Stimulated activated CD8-positive, alpha-beta memory T cell treated with anti-CD3 and anti-CD28 coated beads, Interleukin-7, amount 100 ng/mL, for 4 hours (primary cell): ENCODE measurements around the gene VSIG10L.

Source experiments
- DNase-seq, 2 donors: peaks; one replicate each; pipeline ENCODE4 v3.0.0-alpha.2; 2020; ENCODE audit warnings: low read depth in 2 of 2

The VSIG10L gene

DNA sequence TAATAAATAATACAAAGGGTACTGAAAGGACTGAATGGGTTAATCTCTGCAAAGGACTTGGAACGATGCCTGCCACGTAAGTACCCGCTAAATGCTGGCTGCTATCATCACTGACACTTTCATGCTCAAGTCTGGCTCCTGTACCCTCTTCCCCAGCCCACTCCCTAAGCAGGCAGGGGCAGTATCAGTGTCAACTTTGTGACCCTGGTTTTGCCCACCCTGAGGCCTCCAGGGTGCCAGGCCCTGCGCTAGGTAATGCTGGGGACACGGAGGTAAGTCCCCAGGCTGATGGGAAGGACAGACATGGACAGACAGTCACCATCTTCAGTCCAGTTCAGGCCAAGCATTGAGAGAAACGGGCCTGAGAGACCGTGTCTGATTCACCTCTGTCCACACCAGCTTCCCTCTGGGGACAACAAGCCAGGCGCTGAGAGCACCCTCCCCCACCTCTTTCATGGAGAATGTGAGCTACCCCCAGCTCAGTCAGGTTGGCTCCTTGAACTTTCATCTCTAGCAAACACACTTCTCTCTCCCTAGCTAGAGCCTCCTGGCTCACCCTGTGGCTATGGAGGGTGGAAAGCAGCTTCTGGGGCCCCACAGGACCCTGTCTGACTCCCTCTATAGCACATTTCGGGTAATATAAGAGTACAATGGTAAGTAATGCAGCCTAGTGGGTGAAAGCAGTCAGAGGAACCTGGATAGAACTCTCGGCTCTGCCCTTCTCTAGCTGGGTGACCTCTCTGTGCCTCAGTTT is 23.4 kb upstream of the VSIG10L start:
- no peak for DNase-seq

DNA sequence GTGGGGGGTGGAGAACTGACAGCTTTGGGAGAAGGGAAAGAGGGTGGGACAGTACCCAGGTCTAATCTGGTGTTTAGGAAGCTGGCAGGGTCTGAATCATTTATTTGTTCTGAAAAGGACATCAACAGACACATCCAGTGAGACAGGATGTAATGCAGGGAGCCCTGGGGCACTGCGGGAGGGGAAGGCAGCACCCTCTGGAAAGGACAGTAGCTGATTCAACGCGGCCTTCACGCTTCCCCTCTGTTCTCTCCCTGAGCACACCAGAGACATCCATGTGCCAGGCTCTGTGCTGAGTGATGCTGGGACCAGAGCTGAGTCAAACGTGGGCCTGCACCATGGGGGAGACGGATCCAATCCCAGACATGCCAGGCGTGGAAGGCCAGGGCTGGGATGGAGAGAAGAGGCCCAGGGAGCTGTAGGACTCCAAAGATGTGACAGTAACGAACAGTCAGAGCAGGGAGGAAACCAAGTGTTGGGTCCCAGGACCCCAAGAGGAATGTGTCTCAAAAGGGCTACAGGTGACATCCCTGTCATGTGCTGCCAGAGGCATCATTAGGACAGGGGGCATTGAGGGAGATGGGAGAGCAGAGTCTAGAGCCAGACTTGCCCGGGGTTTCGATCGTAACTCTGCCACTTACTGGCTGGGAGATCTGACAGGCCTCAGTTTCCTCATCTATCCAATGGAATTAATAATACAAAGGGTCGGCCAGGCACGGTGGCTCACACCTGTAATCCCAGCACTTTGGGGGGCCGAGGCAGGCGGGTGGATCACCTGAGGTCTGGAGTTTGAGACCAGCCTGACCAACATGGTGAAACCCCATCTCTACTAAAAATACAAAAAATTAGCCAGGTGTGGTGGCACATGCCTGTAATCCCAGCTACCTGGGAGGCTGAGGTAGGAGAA is 22.5 kb upstream of the VSIG10L start:
- DNase-seq: no peak

GRCh38 chr19:51361239-51361638 is 19.3 kb upstream of the VSIG10L start:
- no peak for DNase-seq

DNA sequence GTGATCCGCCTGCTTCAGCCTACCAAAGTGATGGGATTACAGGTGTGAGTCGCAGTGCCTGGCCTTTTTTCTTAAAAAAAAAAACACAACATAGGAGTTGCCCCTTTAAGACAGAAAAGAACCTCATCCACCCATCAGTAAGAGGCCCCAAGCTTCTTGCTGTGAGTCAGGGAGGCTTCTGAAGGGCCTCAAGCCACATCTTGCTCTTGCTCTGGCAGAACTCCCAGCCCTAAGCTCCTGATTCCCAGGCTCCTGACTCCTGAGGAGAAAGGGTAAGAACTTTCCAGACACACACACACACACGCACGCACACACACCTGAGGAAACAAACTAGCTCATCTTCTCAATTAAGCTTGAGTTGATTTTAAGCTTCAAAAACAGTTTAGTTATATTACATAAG is 17.4 kb upstream of the VSIG10L start:
- DNase-seq: no peak

DNA sequence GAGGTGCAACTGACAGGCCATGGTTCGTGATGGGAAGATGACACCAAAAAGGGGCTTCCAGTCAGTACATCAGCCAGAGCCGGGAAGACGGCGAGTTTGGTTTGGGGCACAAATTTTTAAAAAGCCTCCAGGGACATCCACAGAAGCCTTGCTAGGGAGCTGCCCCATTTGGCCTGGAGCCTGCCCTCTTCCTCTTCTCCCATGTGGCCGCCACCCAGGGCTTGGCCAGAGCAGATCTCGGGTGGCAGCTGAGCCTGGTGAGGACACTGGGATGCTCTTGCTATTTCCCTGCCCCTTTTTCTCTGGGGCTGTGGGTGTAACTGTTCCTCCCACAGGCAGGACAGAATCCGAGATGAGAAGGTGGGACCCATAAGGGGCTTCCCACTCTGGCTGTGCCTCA is 16.0 kb upstream of the VSIG10L start:
- no peak for DNase-seq

DNA sequence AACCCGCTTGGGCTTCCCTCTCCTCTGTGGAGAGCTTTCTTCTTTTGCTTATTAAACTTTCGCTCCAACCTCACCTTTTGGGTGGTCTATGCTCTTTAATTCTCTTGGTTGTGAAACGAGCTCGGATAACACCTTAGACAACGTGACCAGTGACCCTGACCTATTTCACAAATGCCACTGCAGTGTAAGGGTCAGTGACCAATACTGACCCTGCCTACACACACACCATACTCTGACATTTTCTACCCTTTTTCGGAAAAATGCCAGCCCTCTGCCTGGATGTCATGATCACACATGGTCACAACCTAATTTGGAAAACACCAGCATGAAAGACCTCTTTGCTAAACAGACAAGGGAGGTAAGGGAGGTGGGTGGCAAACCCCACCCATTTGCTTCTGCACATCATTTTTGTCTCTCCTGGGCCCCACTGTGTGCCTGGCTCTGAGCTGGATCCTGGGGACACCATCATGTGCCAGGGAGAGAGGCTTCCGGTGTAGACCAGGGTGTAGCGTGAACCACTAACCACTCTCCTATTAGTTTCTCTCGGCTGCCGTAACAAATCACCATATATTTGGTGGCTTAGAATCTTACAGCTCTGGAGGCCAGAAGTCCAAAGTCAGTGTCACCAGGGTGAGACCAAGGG is 14.3 kb upstream of the VSIG10L start:
- DNase-seq: no peak

GRCh38 chr19:51354742-51355148 is 12.8 kb upstream of the VSIG10L start:
- DNase-seq: no peak

GRCh38 chr19:51354103-51354741 is 12.3 kb upstream of the VSIG10L start:
- DNase-seq: no peak

DNA sequence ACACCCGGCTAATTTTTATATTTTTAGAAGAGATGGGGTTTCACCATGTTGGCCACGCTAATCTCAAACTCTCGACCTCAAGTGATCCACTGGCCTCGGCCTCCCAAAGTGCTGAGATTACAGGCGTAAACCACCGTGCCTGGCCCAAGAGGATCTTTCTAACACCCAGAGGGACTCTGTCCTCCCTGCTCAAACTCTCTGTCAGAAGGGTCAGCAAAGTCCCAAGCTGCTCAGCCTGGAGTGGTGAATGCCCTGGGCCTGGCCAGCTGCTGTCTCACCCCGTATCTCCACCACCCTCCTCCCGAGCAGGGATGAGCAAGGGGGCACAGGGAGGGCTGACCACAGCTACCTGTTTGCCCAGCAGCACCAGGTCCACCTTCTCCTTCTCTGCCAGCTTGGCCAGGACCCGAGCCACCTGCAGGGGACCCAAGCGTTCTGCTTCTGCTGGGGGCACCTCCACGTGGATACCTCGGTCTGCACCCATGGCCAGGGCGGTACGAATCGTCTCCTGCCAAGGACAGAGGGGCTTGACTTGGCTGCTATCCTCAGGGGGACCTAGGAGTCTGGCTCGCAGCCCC is 10.9 kb upstream of the VSIG10L start:
- DNase-seq: no peak

GRCh38 chr19:51351266-51351990 is 9.5 kb upstream of the VSIG10L start:
- DNase-seq: no peak

DNA sequence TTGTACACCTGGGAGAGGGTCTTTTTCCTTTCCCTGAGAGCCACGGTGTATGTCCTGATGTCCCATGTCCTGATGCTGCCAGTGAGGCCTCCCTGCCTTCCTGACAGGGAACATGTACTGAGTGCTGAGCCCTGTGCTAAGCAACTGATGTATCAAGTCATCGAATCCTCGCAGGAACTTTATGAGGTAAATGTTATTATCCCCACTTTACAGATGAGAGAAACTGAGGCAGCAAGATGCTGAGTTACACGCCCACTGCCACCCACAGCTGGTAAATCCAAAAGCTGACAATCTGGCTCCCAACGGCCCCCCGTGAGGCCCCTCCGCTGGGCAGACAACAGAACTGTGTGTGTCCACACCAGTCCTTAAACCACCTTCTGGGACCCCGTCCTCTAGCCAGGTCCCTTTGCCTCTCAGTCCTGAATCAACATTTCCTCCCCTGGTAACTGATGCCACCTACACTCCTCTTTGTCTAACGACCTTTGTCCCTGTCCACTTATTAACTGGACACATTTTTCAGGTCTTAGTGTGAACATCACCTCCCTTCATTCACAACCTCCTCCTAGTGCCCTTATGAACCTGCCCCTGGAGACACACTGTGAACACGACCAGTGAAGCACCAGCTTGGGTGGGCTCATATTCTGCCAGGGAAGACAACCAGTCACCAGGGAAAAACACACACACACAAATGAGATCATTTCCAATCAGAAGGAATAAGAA is 5.4 kb upstream of the VSIG10L start:
- no peak for DNase-seq

- DNase-seq: no peak
Observed at GRCh38 chr19:51346742-51347141, 4.8 kb upstream of the VSIG10L start.

GRCh38 chr19:51345076-51345620 is 3.2 kb upstream of the VSIG10L start:
- DNase-seq: no peak

DNA sequence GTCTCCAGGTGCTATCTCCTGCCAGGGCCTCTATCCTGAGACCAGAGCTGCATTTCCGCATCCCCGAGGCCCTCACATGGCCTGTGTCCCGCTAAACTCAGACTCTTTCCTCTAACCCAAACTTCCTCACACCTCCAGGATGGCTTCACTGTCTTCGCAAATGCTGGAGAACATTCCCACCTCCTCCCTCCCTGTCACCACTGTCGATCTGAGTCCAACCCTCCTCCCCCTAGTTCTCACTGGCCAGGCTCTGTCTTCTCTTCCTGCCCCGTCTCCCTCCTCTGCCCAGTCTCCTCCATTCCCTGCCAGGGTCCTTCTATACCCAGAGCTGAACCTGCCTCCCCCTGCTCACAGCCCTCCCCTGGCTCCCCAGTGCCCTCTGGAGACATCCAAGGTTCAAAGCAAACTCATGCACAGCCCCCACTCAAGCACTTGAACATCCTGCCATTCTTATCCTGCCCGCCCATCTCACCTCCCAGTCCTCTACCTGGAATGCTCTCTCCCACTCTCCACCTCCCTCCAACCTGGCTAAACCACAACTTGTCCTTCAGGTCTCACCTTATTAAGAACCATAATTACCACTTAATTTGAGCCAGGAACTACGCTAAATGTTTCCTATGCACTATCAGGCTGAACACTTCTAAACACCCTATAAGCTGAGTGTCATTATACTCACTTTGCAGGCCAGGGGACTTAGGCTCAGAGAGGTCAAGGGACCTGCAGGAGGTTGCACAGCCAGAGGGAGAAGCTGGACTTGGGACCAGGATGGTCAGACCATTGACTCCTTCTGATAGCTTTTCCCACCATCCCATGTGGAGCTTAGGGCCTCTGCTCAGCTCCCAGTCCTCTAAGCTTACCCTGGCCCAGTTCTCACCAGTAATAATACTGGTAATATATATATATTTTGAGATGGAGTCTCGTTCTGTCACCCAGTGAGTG is 961 bp upstream of the VSIG10L start:
- no peak for DNase-seq

GRCh38 chr19:51341066-51341465 is 873 bp downstream of the VSIG10L start:
- no peak for DNase-seq

DNA sequence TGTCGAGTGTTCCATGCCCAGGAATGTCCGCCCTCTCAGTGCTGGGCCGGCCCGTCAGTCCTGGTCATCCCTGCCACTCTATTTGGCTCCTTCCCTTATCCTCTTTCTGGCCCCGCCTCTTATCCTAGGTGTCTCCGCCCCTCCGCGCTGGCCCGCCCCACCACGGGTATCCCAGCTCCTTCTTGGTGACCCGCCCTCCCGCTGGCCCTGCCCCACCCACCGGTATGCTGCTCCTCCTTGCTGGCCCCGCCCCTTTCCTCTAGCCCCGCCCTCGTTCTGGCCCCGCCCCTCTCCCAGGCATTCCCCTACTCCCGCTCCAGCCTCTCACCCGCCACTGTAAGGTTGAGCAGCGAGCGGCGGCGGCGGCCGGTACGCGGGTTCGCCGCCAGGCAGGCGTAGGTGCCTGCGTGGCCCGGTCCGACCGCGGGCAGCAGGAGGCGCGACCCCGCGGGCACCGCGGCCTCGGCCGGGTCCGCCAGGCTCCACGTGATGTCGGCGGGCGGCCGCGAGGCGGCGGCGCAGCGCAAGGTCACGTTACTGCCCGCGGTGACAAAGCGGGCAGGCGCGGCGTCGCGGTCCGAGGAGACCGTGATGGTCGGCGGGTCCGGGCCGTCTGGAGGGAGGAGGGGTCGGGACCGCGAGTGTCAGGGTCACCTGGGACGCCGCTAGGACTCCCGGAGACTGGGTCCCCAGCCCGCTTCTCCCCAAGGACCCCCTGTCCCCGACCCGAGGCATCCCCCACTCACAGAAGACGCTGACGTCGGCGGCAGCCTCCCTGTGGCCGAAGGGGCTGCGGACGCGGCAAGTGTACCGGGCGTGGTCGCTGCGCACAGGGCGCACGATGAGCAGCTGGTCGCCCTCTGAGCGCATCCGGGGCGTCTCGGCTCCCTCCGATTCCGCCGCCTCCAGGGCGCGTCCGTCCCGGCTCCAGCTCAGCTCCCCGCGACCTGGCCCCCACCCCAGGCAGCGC is 2.0 kb downstream of the VSIG10L start:
- peak; percentile 86 to 88 for DNase-seq

DNA sequence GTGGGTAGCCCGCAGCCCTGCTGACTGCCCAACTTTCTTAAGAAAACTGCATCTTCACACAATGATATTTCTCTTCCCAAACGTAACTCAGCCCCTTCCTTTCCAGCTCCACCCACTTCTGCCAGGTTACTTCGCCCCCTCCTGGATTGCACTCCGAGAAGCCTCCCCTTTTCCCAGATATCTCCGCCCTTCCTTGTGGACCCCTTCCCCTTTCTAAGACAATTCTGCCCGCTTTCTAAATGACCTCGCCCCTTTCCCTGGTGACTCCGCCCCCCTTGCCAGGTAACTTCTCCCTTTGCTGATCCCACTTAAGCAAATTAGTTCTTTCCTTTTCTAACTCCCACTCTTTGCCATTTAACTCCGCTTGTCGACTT is 2.6 kb downstream of the VSIG10L start:
- no peak for DNase-seq
